Forelimb muscle (tissue), 1 donor: ENCODE data around the gene SMYD3. TPM values are rescaled to one million over a fixed set of nuclear protein-coding genes. Genes with fewer than 3 reads are reported as not detected.
"Not testable (repeated sequence)": the region's sequence is repeated elsewhere in the genome, so short reads cannot be mapped to it uniquely, and the experiment has no call there.

Source experiments
- DNase-seq: peaks from one replicate; pipeline ENCODE4 v3.0.0-alpha.2; 2013; ENCODE audit warnings: low read depth
- polyA plus RNA-seq: library from polyadenylated mRNA; unstranded; fragments of 120-200 nt; gene quantifications from one replicate; pipeline ENCODE4 v1.2.1, GENCODE V29; 2013; ENCODE audit not compliant: insufficient read length

Gene SMYD3
- polyA plus RNA-seq, 1 donor: 7.9 TPM

- not testable (repeated sequence) for DNase-seq
Measured at GRCh38 chr1:246071981-246072380, 435.1 kb downstream of the SMYD3 start.

- not testable (repeated sequence) for DNase-seq
Measured at GRCh38 chr1:246071561-246071960, 435.5 kb downstream of the SMYD3 start.

GRCh38 chr1:246069581-246069980 is 437.5 kb downstream of the SMYD3 start:
- no peak for DNase-seq

DNA sequence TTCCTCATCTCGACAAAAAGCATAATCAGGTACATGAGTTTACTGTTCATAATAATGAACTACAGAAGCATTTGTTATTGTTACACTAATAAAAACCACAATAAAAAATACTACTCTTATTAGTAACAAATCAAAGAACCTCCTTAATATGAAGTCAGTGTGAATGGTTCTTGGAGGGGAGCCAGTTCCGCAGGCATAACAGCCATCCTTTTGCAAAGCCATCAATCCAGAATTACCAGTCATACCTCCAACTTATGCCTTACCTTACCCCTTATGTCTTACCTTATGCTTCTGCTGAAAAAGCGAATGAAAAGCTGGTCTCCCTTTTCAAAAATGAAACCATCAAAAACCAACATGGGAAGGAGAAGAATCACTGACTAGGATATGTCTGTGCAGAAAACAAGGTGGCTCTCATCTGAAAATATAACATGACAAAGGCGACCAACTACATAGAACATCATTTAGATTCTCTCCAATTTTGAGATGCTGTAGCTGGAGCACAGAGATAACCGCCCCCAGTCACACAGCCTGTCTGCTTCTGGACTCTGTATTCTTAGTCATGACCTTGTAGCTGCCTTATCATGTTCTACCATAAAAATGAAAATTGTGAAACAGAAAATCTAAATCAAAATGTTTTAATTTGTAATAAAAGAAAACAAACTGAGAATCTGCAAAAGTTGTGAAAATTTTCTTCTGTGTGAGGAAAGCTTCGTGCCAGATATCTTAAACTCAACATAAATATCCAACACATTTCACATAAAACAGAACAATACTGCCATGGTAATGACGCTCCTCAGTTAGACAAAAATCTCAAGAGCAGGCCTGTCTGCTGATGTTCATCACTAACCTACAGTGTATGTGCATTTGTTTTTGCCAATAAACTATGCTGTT is 438.2 kb downstream of the SMYD3 start:
- DNase-seq: no peak

- DNase-seq: no peak
Measured at GRCh38 chr1:246068217-246068512, 438.9 kb downstream of the SMYD3 start.

DNA sequence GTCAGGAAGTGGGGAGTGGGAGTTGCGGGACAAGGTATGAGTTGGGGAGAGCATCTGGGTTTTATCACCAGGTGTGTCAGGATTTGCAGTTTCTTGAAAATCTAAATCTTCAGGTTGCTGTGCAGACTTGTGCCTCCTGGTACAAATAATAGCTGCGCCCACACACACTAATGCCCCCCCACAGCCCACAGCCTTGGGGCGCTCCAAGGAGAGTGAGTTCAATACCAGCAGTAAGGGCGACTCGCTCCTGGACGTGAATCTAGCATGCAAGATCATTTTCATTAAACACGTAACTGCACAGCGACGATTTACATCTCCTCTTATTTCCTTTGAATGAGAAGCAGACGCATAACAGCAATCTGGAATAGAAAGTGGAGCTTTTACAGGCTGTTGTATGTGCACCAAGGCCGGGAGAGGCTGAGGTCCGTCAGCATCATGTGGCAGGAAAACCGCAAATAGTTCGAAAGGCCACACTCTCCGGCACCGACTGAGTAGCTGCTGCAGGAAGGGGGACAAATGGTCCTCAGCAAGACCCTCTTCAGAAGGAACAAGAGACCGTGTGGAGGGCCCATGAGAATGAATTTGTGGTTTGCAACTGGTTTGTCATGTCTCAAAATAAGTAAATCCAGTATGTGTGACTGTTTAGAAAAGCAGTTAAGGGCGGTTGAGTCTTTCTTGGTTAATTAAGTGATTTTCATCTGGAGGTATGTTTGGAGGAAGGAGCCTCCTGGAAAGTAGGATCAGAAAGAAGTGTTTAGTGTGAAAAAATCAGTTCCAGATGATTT is 439.5 kb downstream of the SMYD3 start:
- DNase-seq: no peak

DNA sequence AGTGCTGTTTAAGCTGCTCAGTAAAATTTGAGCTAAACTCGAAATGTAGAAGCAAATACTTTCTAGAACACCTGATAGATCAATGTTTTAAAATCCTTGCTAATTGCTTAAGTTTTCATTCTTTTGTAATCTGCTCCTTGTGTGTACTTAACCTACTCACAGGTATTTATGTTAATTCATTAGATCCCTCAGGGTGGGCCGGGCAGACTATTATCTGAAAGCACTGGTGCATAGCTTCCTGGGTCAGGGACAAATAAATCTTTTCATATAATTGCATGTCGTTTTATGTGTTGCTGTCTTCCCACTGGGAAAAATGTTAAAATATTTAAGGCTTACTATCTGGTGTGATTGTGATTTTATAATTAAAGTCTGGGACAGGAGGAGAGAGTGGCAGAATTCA is 440.5 kb downstream of the SMYD3 start:
- DNase-seq: no peak

- DNase-seq: no peak
Measured at GRCh38 chr1:246065592-246065991, 441.5 kb downstream of the SMYD3 start.

GRCh38 chr1:246064891-246065290 is 442.2 kb downstream of the SMYD3 start:
- no peak for DNase-seq

GRCh38 chr1:246063013-246063616 is 444.0 kb downstream of the SMYD3 start:
- DNase-seq: no peak

DNA sequence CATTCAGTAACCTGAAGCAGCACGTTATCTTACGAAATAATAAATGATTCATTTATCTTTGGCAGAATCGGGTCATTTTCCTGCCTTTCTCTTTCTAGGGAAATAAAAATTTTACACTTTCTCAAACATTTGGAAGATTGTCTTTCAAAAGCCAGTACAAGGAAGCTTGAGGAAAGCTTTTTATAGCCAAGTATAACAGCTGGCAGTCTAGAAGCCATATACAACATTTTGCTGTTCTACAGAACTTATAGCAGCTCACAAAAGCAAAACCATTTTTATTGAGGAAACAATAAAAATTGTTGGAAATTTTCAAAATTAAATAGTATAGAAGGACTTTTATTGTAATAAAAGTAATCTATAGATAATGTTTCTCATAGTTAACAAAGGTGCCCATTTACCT is 448.6 kb downstream of the SMYD3 start:
- no peak for DNase-seq

- no peak for DNase-seq
Measured at GRCh38 chr1:246052603-246053002, 454.5 kb downstream of the SMYD3 start.

DNA sequence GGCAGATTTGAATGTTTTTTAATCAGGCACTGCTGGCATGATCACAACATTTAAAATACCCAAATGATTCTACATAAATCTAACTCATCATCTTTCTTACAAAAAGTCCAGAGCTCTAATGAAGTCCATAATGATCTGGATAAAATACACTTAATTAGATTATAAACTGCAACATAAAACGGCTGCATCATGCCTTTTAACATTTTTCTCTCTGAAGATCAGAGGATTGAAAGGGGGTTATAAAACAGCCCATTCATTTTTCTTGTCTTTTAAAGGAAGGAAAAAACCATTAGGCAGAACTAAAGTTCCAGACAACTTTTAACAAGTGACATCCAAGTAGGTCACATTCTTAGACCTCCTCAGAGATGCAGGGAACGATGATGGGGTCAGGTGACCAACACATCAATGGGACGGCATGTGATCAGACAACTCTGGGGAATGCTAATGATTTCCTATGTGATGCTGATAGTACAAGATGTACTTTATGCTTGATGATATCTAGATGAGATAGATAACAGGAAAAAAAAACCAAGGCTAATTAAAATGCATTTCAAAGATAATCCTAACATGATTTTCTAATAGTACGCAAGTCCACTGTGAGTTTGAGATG is 455.1 kb downstream of the SMYD3 start:
- DNase-seq: no peak

DNA sequence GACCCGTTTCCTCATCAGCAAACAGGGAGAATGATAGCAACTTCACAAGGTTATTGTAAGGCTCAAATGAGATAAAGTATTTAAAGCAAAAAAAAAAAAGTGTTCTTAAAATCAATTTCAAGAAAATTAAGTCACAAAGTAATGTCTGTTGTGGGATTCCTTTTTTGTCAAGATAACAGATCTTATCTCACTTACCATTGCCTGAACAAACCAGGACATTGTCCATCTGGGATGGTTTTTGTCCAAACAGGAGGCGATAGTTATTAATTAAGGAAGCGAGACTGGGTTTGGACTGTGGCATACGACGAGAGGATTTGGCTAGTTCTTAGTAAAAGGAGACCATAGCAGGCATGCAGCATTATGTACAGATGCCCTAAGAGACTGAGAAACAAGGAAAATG is 458.4 kb downstream of the SMYD3 start:
- no peak for DNase-seq

DNA sequence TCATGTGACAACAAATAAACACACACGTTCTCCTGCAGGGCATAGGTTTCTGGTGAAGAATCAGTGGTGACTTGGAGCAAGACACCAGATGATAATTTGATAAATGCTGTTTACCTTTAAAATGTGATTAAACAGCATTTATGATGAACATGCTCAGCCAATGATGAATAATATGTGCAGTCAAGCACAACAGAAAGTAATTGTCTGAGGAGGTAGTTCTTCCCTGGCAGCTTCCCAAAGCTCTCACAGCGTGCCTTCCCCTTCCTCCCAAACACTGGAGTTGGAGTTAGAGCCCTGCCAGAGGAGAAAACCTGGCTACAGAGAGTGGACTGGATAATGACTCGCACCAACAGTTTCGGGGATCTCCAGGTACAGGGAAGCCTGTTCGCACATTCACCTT is 463.5 kb downstream of the SMYD3 start:
- DNase-seq: no peak

GRCh38 chr1:246041360-246041759 is 465.7 kb downstream of the SMYD3 start:
- no peak for DNase-seq

- no peak for DNase-seq
Measured at GRCh38 chr1:246040200-246040890, 466.7 kb downstream of the SMYD3 start.

- DNase-seq: no peak
Measured at GRCh38 chr1:246039584-246039983, 467.5 kb downstream of the SMYD3 start.

- no peak for DNase-seq
Measured at GRCh38 chr1:246037832-246038231, 469.2 kb downstream of the SMYD3 start.

DNA sequence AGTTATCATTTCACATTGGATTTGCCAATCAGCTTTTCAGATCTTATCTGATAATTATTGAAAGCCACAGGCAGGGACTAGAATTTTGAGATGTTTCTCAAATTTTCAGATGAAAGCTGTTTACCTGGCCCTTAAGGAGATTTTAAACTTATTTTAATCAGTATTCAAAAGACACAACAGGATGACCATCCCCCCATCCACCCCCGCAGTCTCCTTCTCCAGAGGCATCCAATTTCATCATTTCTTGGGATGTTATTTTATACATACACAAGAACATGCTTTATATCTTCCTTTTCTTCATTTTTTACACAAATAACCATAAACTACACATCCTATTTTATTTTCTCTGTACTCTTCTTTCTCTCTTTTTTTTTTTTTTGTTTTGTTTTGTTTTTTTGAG is 470.9 kb downstream of the SMYD3 start:
- DNase-seq: no peak

GRCh38 chr1:246035060-246035541 is 472.0 kb downstream of the SMYD3 start:
- no peak for DNase-seq
